Measurements from ENCODE around the gene OAT.
A peak's percentile ranks its signal among the peaks of the same experiment; 100 is the strongest.

The OAT gene

GRCh38 chr10:124418726-124419501 is at the start of gene OAT:
Gene OAT (minus strand): TSS chr10:124418923. CDS start chr10:124412171, 6,752 bp downstream.
- peak within 1 kb of the TSS; percentile 40 to 97 (median 88) for H3K27ac ChIP-seq

GRCh38 chr10:124467165-124467564 is 48.4 kb upstream of the OAT start:
- H3K27ac ChIP-seq: no peak overlapping the region
- no peak overlapping the region for H3K4me3 ChIP-seq

More at GRCh38 chr10:124418726-124419501, at the start of gene OAT:
- peak within 1 kb of the TSS; percentile 67 to 99 (median 96) for H3K4me3 ChIP-seq

- Histone ChIP-seq H3K4me3 (no peak overlapping the region), H3K27ac (no peak overlapping the region)
Measured at GRCh38 chr10:124465777-124466488, 47.2 kb upstream of the OAT start.

- peak overlapping the region in 1 of 21 experiments; percentile 15 for H3K27ac ChIP-seq
- no peak overlapping the region for H3K4me3 ChIP-seq
Measured at GRCh38 chr10:124465003-124465776, 46.5 kb upstream of the OAT start.

- Histone ChIP-seq H3K27ac (peak overlapping the region in 1 of 21 experiments; percentile 15), H3K4me3 (no peak overlapping the region)
Measured at GRCh38 chr10:124464028-124464965, 45.6 kb upstream of the OAT start.

- Histone ChIP-seq H3K27ac (peak overlapping the region in 15 of 21 experiments; percentile 60 to 94 (median 82)), H3K4me3 (peak overlapping the region; percentile 60 to 88 (median 70))
Measured at GRCh38 chr10:124462348-124462695, 43.6 kb upstream of the OAT start.

GRCh38 chr10:124461642-124462347 is 43.1 kb upstream of the OAT start, which contains the start of gene LHPP:
Gene LHPP (plus strand): TSS chr10:124461823. CDS start chr10:124461863, 40 bp downstream.
- Histone ChIP-seq H3K4me3 (peak within 1 kb of the TSS; percentile 60 to 88 (median 70)), H3K27ac (peak within 1 kb of the TSS; percentile 36 to 94 (median 82))

GRCh38 chr10:124460144-124460543 is 41.4 kb upstream of the OAT start:
- no peak overlapping the region for H3K4me3 ChIP-seq
- H3K27ac ChIP-seq: no peak overlapping the region

GRCh38 chr10:124459395-124459794 is 40.7 kb upstream of the OAT start:
- Histone ChIP-seq H3K27ac (no peak overlapping the region), H3K4me3 (no peak overlapping the region)

GRCh38 chr10:124458889-124459288 is 40.2 kb upstream of the OAT start:
- Histone ChIP-seq H3K27ac (peak overlapping the region in 1 of 21 experiments; percentile 63), H3K4me3 (no peak overlapping the region)

GRCh38 chr10:124458473-124458872 is 39.8 kb upstream of the OAT start:
- Histone ChIP-seq H3K4me3 (no peak overlapping the region), H3K27ac (peak overlapping the region in 1 of 21 experiments; percentile 63)

GRCh38 chr10:124455441-124455840 is 36.7 kb upstream of the OAT start:
- H3K27ac ChIP-seq: no peak overlapping the region
- no peak overlapping the region for H3K4me3 ChIP-seq

GRCh38 chr10:124453960-124454610 is 35.4 kb upstream of the OAT start:
- Histone ChIP-seq H3K4me3 (no peak overlapping the region), H3K27ac (no peak overlapping the region)

- no peak overlapping the region for H3K4me3 ChIP-seq
Measured at GRCh38 chr10:124451276-124451675, 32.6 kb upstream of the OAT start.

GRCh38 chr10:124450783-124451057 is 32.0 kb upstream of the OAT start:
- H3K4me3 ChIP-seq: no peak overlapping the region
- H3K27ac ChIP-seq: no peak overlapping the region

More at GRCh38 chr10:124451276-124451675, 32.6 kb upstream of the OAT start:
- no peak overlapping the region for H3K27ac ChIP-seq

GRCh38 chr10:124450012-124450782 is 31.5 kb upstream of the OAT start, which contains the start of gene NKX1-2:
Gene NKX1-2 (minus strand): TSS chr10:124450035. CDS start chr10:124449943, 92 bp downstream.
- peak within 1 kb of the TSS; percentile 2 to 51 (median 31) for H3K4me3 ChIP-seq
- no peak within 1 kb of the TSS for H3K27ac ChIP-seq
